GM18907 (cell line): ENCODE data around the gene MEIS1.

ENCODE experiments used
- ATAC-seq: cut with Tn5 transposase; IDR thresholded peaks from one replicate; pipeline ENCODE4 v1.9.1; 2021; ENCODE audit warnings: mild to moderate bottlenecking, moderate library complexity; ENCODE audit not compliant: unreplicated experiment

The MEIS1 gene

GRCh38 chr2:66443979-66444861, 9.3 kb downstream of the MEIS1 start:
- ATAC-seq = no peak

DNA sequence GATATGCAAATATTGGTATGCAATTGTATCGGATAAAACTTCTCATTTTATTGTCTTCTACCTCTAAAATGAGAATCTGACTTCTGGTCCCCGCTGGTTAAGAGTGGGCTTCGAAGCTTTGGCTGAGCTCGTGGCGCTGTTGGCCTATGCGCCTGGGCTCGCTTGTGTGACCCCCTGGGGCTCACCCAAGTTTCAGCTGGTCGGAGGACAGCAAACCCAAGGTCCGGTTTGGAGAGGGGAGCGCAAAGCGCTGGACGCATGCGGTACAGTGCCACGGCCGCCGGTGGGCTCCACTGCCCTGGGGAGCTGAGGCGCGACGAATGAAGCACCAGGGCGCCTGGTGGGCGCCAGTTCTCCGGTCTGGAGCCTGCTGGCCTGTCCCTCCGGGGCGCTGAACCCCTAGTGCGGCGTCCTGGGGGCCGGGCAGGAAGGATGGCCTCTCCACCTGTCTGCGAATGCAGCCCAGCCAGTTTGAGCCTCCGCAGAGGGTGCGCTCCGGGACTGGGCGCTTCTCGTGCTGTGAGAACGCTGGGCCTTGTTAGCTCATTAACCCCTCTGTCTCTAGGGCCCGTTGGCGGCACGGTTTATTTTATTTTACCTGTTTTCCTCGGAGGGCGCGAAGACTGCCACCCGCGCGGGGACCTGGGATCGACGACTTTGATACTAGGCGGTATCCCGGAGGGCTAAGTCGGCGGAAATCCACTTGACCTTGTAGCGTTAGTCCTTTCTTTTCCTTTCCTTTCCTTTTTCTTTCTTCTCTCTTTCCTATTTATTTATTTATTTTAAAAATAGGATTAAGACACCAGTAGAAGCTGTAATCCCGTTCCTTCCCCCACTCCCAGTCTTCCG, 10.4 kb downstream of the MEIS1 start:
- ATAC-seq = no peak

GRCh38 chr2:66445925-66446871, 11.3 kb downstream of the MEIS1 start:
- no peak for ATAC-seq

DNA sequence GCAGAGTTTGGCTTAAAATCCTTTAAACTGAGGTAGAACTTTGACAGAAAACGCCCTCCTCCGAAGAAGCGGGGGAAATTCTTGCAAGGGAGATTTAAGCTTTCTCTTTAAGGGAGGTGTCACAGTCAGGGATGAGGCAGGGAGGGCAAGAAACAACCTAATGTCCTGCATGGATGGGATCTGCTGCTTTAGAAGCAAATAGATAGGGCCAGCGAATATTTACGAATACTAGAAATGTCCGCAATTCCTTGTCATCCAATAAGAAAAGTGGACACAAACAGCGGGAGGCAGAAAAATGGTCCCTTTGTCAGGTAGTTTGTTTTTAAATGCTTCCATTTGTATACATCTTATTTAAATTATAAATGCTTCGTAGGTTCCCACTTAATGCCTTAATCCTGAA, 12.0 kb downstream of the MEIS1 start:
- ATAC-seq = no peak

- no peak for ATAC-seq
Observed at GRCh38 chr2:66447677-66448076, 12.8 kb downstream of the MEIS1 start.

DNA sequence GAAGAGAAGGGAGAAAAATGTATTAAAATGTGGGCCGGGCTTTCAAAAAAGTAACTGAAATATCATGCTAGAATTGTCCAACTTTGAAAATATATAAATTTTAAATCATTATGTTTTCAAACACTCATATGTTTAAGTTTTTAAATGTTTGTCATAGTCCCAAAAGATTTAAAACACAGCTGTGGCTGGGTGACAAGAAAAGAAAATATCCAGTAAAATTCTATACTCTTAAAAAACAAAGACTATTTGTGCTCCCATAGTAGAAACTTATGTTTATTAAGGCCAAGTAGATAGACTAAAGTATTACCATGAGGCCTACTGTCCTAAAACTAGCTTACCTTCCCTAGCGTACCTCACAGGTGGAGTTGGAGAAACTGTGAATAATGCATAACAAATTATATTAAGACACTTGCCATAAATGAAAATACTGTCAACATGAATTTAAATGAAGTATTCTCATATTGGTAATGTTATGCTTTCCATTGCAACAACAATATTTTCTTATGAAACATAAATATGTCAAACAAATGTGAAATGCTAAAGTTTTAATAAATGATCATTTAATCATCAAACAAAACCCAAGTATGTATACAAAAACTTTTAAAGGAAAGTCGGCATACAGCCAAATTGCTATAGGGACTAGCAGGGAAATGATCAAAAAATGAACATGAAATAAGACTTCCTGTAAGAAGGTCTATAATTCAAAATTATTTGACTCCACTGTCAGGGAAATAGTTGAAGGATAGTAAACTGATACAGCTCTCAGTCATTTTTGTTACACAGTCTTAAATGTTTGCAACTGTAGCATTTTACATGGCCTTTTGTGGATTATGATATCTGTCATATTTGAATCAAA, 13.4 kb downstream of the MEIS1 start:
- no peak for ATAC-seq

GRCh38 chr2:66452214-66452613, 17.3 kb downstream of the MEIS1 start:
- no peak for ATAC-seq

DNA sequence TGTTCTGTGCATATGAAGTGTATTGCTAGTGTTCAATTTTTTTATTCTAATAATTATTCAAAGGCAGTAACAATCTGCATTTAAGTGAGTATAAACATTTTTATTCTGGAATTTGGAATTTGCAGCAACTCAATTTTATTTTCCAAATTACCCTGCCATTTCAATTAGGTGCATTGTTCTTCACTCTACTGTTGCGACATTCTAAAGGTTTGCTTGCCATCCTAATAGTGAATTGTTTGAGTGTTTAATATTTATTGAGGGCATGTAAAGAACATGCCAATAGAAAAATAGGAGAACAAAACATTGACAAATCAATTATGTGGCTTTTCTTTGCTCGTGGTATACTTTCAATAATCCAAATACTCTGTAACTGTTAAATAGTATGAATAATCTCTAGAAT, 18.0 kb downstream of the MEIS1 start:
- no peak for ATAC-seq

GRCh38 chr2:66455490-66455889, 20.6 kb downstream of the MEIS1 start:
- ATAC-seq = no peak

GRCh38 chr2:66456183-66457041, 21.5 kb downstream of the MEIS1 start:
- no peak for ATAC-seq

- ATAC-seq = no peak
Observed at GRCh38 chr2:66457545-66457944, 22.6 kb downstream of the MEIS1 start.

DNA sequence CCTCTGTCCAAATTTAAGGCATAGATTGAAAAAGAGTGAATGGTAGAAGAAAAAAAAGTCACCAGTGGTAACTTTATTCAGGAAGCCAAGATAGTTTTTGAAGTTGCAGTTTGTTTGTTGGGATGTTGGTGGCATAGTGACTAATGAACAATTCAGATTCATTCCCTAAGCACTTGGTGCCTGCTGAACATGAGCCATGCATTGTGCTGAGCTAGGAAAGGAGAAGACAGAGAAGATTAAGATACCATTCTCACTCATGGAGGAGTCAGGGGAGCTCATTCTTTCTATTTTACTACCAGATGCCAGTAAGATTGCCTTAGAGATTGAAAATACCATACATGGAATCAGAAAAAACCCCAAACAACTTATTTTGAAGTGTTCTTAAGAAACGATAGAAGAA, 25.1 kb downstream of the MEIS1 start:
- no peak for ATAC-seq

DNA sequence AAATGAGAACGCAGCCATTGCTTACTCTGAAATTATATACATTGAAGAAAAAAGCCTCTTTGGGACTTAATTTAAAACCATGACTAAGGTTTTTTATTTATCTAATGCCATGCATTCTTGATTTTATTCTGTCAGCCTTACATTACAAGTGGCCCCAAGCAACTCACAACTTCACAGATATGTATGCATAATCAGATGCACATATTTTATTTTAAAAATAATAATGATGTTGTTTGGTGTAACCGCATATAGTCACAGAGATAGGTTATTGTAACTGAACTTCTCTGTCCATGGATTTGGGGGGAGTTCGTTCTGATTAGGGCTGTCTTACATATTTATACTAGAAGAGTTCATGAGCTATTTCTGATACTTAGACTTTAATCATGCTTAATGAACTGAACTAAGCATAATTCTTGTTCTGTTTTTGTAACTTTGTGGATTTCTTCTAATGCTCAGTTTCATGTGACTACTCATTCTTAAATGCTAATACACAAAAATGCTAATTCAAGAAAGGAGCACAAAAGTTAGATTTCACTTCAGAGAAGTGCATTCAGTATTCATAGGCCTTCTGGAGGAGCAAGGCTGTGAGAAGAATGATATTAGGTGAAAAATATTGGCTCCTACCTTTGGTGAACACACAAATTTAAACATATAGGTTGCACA, 26.2 kb downstream of the MEIS1 start:
- ATAC-seq = no peak

DNA sequence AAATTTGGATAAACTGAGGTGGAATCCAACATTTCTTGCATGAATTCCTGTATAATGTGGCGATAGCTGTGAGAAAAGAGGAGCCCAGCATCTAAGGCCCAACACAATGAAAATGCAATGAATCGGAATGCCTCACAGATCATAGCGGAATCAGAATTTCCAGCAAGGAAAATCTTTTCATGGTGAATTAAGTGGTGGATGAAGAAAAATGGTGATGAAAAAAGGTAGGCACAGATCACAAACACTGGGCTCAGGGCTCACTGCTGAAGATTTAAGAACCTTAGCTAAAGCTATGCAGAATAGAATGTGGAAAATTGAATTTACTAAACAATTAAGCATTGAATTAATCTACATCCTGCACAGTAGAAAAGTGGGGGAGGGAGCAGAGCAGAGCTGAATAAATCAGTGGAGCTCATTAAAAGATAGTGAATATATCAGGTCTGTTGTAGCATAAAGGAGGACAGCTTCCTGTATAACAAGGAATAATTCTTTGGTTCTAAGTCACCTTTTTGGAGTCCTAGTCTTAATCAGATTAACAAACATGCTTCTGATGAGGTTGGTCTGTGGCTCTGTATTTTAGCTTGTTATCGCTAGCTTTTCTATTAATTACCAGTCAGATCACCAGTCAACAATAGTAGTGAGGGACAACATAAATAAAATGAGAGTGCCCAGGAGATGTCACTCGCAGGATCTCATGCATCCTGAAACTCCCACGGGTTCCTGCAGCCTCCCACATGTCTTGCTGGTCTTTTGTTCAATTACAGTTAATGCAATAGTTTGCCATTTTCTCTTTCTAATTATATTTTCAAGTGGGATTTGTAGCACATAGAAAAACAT, 27.0 kb downstream of the MEIS1 start:
- ATAC-seq = no peak

DNA sequence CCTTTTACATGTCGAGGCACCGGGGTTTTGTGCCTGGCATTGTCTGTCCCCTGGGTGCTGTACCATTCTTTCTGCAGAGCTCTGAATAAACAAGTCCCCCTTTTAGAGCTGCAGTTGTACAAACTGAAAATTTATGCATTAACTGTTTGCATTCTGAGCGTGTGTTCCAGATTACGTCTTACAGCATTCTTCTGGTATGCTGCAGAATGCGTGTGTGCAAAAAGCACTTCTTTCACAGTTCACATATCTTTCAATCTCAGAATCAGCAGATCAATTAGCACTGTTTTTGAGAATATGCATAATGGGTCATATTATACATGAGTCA, 27.5 kb downstream of the MEIS1 start:
- no peak for ATAC-seq

DNA sequence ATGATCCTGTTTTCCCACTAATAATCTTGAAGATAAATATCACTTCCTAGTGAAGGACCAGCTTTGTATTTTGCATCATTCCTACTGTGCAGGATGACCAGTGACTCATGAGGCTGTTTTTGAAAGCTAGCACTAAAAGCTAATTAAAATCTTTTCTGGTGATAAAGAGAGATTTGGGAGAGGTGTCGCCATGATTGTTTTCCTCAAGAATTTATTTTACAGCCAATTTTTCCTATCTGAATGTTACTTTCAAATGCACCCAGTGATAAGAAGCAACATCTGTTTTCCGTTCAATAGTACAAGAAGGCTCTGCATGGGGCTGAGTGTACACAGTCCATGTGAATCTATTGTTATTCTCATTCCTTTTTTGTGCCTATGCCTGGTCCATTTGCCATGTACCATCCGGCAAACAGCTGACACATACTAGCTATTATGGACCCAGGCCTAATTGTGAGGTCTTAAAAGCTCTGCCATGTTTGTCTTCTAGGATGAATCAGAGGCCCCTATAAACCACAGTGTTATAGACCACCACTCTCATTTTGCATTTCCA, 28.4 kb downstream of the MEIS1 start:
- no peak for ATAC-seq

DNA sequence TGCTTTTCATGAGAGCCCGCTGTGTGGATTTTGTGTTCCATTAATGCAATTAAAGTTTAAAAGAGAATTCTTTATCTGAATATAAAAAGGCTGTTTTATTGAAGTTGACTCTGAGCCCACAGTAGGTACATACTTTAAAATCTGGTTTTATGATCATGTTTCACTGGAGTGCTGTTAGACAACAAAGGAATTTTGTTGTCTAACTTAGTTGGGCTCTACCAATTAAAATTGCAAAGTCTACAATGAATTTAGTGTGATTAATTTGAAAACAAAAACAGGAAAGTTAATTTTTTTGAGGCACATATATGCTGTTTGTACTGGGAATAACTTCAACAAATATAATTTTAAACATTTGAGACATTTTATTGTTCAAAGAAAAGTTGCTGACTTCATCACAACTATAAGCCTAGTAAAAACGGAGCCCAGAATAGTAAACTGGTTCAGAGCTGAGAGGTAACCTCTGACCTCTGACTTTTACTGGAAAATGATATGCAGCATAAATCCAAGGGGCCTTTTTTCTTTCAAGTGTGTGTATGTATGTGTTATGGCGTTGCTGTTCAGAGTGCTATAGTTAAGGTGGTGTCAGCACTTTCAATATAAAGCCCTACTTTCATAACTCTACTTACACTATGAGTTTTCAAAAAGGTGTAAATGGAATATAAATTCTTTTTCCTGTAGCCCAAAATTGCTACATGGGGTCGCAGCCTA, 30.2 kb downstream of the MEIS1 start:
- no peak for ATAC-seq
